ENCODE measurements around the gene CNPPD1. TPM values are rescaled to one million over a fixed set of nuclear protein-coding genes. Genes with fewer than 3 reads are reported as not detected.

Gene CNPPD1
- total and polyA plus RNA-seq, 4 donors: 27.5 to 66.9 (median 48.6) TPM

GRCh38 chr2:219215871-219216534, 39.3 kb upstream of the CNPPD1 start:
- H3K4me3 ChIP-seq: no peak overlapping the region
- ATAC-seq (ENCODE audit: insufficient read depth, low FRiP score): no peak
- peaks cover 0 to 26% (median 11%) of the 10 kb centered on the region in 5 donors for H3K4me1 ChIP-seq (ENCODE audit: control insufficient read depth in 5 of 5, insufficient read depth in 5 of 5, low read length in 5 of 5)
- no peak overlapping the region for H3K27ac ChIP-seq (ENCODE audit: low read depth in 1 of 2, low read length in 1 of 2)
- H3K9ac ChIP-seq (ENCODE audit: insufficient read depth in 1 of 2, low read length in 2 of 2): no peak overlapping the region
- no peaks in the 10 kb centered on the region for H3K9me3 ChIP-seq (ENCODE audit: control insufficient read depth in 4 of 4, insufficient read depth in 3 of 4, low read length in 3 of 4)
- no peak for TF ChIP-seq CTCF (IDR thresholded peaks at IDR 0.05; ENCODE audit: control extremely low read depth, extremely low read depth)
- no peaks in the 10 kb centered on the region for H3K27me3 ChIP-seq (ENCODE audit: control insufficient read depth in 3 of 3, insufficient read depth in 3 of 3, low read length in 2 of 3)
- WGBS, 2 donors: 92 to 94% methylated on average over 27 of the region's 27 CpGs
- H3K36me3 ChIP-seq (ENCODE audit: control insufficient read depth in 4 of 4, insufficient read depth in 4 of 4, low read length in 4 of 4): peaks cover 0 to 42% (median 36%) of the 10 kb centered on the region in 4 donors
- no peak for DNase-seq

- TF ChIP-seq CTCF (IDR thresholded peaks at IDR 0.05; ENCODE audit: control extremely low read depth, extremely low read depth): no peak
- ATAC-seq (ENCODE audit: insufficient read depth, low FRiP score) (no peak), DNase-seq (no peak)
- no peak overlapping the region for H3K9ac ChIP-seq (ENCODE audit: insufficient read depth in 1 of 2, low read length in 2 of 2)
- no peak overlapping the region for H3K27ac ChIP-seq (ENCODE audit: low read depth in 1 of 2, low read length in 1 of 2)
- H3K27me3 ChIP-seq (ENCODE audit: control insufficient read depth in 3 of 3, insufficient read depth in 3 of 3, low read length in 2 of 3): no peaks in the 10 kb centered on the region
- H3K4me1 ChIP-seq (ENCODE audit: control insufficient read depth in 5 of 5, insufficient read depth in 5 of 5, low read length in 5 of 5): peaks cover 0 to 22% (median 11%) of the 10 kb centered on the region in 5 donors
- H3K36me3 ChIP-seq (ENCODE audit: control insufficient read depth in 4 of 4, insufficient read depth in 4 of 4, low read length in 4 of 4): peaks cover 4 to 40% (median 28%) of the 10 kb centered on the region in 4 donors
- H3K4me3 ChIP-seq: no peak overlapping the region
- no peaks in the 10 kb centered on the region for H3K9me3 ChIP-seq (ENCODE audit: control insufficient read depth in 4 of 4, insufficient read depth in 3 of 4, low read length in 3 of 4)
- WGBS, 2 donors: 92 to 98% methylated on average over 6 of the region's 6 CpGs
Measured at GRCh38 chr2:219214786-219215185, 38.1 kb upstream of the CNPPD1 start.

GRCh38 chr2:219214141-219214540, 37.4 kb upstream of the CNPPD1 start:
- H3K36me3 ChIP-seq (ENCODE audit: control insufficient read depth in 4 of 4, insufficient read depth in 4 of 4, low read length in 4 of 4): peaks cover 4 to 41% (median 28%) of the 10 kb centered on the region in 4 donors
- WGBS, 2 donors: 96 to 97% methylated on average over 15 of the region's 15 CpGs
- H3K27me3 ChIP-seq (ENCODE audit: control insufficient read depth in 3 of 3, insufficient read depth in 3 of 3, low read length in 2 of 3): no peaks in the 10 kb centered on the region
- ATAC-seq (ENCODE audit: insufficient read depth, low FRiP score): no peak
- H3K9ac ChIP-seq (ENCODE audit: insufficient read depth in 1 of 2, low read length in 2 of 2): no peak overlapping the region
- peaks cover 0 to 16% (median 5%) of the 10 kb centered on the region in 5 donors for H3K4me1 ChIP-seq (ENCODE audit: control insufficient read depth in 5 of 5, insufficient read depth in 5 of 5, low read length in 5 of 5)
- no peak overlapping the region for H3K4me3 ChIP-seq
- H3K27ac ChIP-seq (ENCODE audit: low read depth in 1 of 2, low read length in 1 of 2): no peak overlapping the region
- no peaks in the 10 kb centered on the region for H3K9me3 ChIP-seq (ENCODE audit: control insufficient read depth in 4 of 4, insufficient read depth in 3 of 4, low read length in 3 of 4)
- no peak for DNase-seq
- no peak for TF ChIP-seq CTCF (IDR thresholded peaks at IDR 0.05; ENCODE audit: control extremely low read depth, extremely low read depth)
